HFF-Myc (cell line): Measurements from ENCODE around the gene LBR.

Experiments
- DNase-seq: peaks from one replicate; pipeline ENCODE4 v3.0.0-alpha.2; 2011; ENCODE audit warnings: low read depth; ENCODE audit errors: extremely low read depth
- H3K4me3 ChIP-seq: replicated peaks from 2 replicates; pipeline ENCODE4 v1.5.1; 2011; ENCODE audit warnings: low read depth, mild to moderate bottlenecking, control low read depth, low read length
- CTCF ChIP-seq: IDR thresholded peaks from 2 replicates; pipeline ENCODE4 v1.5.1; 2012; ENCODE audit warnings: mild to moderate bottlenecking, low read depth, low read length, control low read depth; ENCODE audit errors: missing control alignments

Gene LBR

GRCh38 chr1:225415307-225415706 is 12.5 kb downstream of the LBR start:
- H3K4me3 ChIP-seq: no peak overlapping the region
- no peak for DNase-seq
- TF ChIP-seq CTCF: no peak

DNA sequence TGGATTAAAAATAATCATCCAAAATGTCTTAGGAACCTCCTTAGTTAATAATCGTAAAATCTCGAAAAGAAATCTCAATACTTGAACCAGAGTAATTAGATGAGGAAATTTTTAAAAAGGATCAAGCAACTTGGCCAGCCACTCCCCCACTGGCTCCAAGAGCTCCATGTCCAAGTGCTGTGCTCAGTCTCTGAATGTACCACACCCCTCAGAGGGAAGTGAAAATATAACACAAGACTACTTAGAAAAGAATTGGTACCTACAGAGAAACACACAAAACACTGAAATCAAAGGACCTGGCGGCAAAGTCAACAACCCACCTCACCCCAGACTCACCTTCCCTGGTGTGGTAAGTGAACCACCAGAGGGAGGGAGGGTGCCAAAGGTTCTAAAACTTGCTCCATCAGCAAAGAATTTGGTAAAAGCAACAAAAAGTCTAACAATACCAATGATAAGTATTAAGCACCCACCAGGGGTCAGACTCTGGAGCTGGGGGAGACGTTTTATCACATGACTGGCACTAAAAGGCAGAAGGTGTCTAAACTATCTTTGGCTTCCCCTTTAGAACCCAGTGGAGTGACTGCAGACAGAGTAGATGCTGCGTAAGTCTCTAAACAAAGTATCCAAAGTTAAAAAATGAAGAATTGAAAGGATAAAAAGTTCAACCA is 14.0 kb downstream of the LBR start:
- no peak for DNase-seq
- H3K4me3 ChIP-seq: no peak overlapping the region
- TF ChIP-seq CTCF: no peak

DNA sequence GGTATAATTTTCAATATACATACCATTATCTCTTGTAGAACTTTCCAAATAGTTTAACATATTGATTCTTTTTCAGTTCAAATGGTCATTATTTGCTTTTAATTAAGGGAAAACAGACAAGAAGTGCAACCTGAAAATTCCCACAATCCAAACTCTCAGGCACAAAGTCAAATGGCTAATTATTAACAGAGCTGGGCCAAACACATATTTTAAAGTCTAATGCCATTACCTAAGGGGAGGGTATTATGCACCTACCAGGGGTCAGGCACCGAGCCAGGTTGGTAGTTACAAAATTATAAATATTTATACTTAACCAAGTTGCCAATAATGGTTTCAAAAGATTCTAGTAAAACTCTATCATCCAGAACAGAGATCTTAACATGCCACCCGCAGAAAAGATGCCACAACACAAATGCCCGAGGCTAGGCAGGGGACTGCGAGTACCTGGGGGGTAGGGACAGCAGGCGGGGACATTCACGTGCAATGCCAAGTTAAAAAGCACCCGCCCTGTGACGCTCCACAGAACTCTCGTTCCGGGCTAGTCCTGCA is 15.0 kb downstream of the LBR start:
- no peak overlapping the region for H3K4me3 ChIP-seq
- no peak for DNase-seq
- TF ChIP-seq CTCF: no peak

DNA sequence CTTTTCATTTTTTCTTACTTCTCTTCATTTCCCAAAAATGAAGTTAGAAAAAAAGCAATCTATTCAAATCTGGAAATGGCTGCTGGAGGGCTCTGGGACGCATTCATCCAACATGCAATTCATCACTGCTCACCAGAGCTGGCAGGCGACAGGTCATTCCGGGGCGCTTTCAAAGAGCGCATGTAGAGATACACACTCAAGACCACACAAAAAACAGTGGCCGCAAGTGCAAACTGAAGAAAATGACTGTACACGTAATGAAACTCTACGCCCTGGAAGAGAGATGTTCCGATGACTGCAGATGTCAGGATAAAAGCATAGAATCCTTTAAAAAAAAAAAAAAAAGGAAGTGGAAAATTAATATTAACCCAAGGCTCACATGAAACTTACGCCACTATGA is 15.5 kb downstream of the LBR start:
- no peak overlapping the region for H3K4me3 ChIP-seq
- no peak for TF ChIP-seq CTCF
- DNase-seq: no peak

DNA sequence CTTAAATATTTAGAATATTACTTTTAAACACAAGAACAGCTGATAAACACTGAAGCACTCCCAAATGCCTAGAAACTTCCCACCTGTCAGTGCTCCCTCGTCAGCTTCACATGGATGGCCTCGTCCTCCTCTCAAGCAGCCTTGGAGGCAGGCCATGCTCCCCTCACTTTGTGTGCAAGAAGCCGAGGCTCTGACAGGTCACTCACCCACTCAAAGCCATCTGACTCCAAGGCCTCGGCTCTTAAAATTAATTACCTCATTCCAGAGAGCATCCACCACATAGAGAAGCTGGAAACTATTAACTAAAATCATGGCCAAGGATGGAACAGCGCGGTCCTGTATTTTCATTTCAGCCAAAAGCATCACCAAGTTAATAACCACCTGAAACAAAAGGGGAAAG is 17.8 kb downstream of the LBR start:
- no peak overlapping the region for H3K4me3 ChIP-seq
- TF ChIP-seq CTCF: no peak
- no peak for DNase-seq

GRCh38 chr1:225409051-225409450 is 18.8 kb downstream of the LBR start:
- no peak for DNase-seq
- H3K4me3 ChIP-seq: no peak overlapping the region
- no peak for TF ChIP-seq CTCF

GRCh38 chr1:225408249-225408648 is 19.6 kb downstream of the LBR start:
- H3K4me3 ChIP-seq: no peak overlapping the region
- TF ChIP-seq CTCF: no peak
- no peak for DNase-seq
